B cell (primary cell): Measurements from ENCODE around the gene FHIP1A. TPM values are rescaled to one million over a fixed set of nuclear protein-coding genes. Genes with fewer than 3 reads are reported as not detected.

Source experiments
- ATAC-seq: fragments of 200-7000 bp; cut with Tn5 transposase; one replicate; pipeline ENCODE4 v1.10.0; 2021; ENCODE audit warnings: low read depth, mild to moderate bottlenecking, moderate number of reproducible peaks, moderate library complexity
- CTCF ChIA-PET: fragments of 350-600 bp; sonication (Branson Sonifier 250); formaldehyde crosslinking; loops from one replicate; lab custom pipeline; 2021; ENCODE audit warnings: antibody characterized with exemption, inconsistent platforms; lab: Charles Lee
- POLR2A ChIA-PET: fragments of 350-600 bp; sonication (Branson Sonifier 250); formaldehyde crosslinking; loops from one replicate; lab custom pipeline; 2021; ENCODE audit warnings: antibody characterized with exemption; lab: Charles Lee
- DNase-seq: peaks from one replicate; pipeline ENCODE4 v3.0.0; 2013
- H2AFZ ChIP-seq: 2 replicates; pipeline ENCODE4 v1.6.1; 2012; ENCODE audit warnings: mild to moderate bottlenecking, low read depth, low read length; ENCODE audit not compliant: insufficient read depth, poor library complexity, severe bottlenecking
- H3K27ac ChIP-seq, 2 donors: 1 replicate in 1 of 2; 2 replicates in 1 of 2; pipeline ENCODE4 v1.5.1; 2012 to 2013; ENCODE audit warnings: low read length in 2 of 2, mild to moderate bottlenecking in 2 of 2, moderate library complexity in 1 of 2
- H3K27me3 ChIP-seq, 4 experiments: fragments of 200-600 bp in 1 of 4; sonication (generic) in 1 of 4; replicated peaks in 1 of 4; 1 replicate in 2 of 4; 2 replicates in 2 of 4; pipeline versions ENCODE4 v1.6.1 to v1.7.0; 2013 to 2016; ENCODE audit warnings: low read length in 3 of 4, mild to moderate bottlenecking in 2 of 4, mixed read lengths in 1 of 4, moderate library complexity in 1 of 4; ENCODE audit not compliant: insufficient read depth in 4 of 4, control insufficient read depth in 3 of 4; ENCODE audit errors: control extremely low read depth in 1 of 4
- H3K36me3 ChIP-seq, 2 experiments: replicated peaks in 1 of 2; 1 replicate in 1 of 2; 2 replicates in 1 of 2; pipeline versions ENCODE4 v1.6.1 to v1.7.1; 2013; ENCODE audit warnings: low read length in 1 of 2; ENCODE audit not compliant: insufficient read depth in 2 of 2, control insufficient read depth in 1 of 2; ENCODE audit errors: control extremely low read depth in 1 of 2, extremely low read depth in 1 of 2
- H3K4me1 ChIP-seq, 2 donors: fragments of 200-600 bp in 1 of 2; sonication (generic) in 1 of 2; 1 replicate in 1 of 2; 2 replicates in 1 of 2; pipeline versions ENCODE4 v1.5.1 to v1.6.1; 2013 to 2017; ENCODE audit warnings: low read length in 2 of 2; ENCODE audit not compliant: control insufficient read depth in 2 of 2, insufficient read depth in 2 of 2
- H3K4me2 ChIP-seq: replicated peaks from 2 replicates; pipeline ENCODE3; 2012; ENCODE audit warnings: mild to moderate bottlenecking, low read depth, low read length; ENCODE audit not compliant: poor library complexity, severe bottlenecking
- H3K4me3 ChIP-seq, 5 experiments: fragments of 200-600 bp in 1 of 5; sonication (generic) in 1 of 5; 1 replicate in 3 of 5; 2 replicates in 2 of 5; pipeline versions ENCODE4 v1.5.1 to v1.7.0; 2011 to 2016; ENCODE audit warnings: low read length in 4 of 5, mild to moderate bottlenecking in 4 of 5, low read depth in 2 of 5, control low read depth in 1 of 5, moderate library complexity in 1 of 5; ENCODE audit not compliant: insufficient read depth in 1 of 5; ENCODE audit errors: control extremely low read depth in 1 of 5, extremely low read depth in 1 of 5
- H3K79me2 ChIP-seq: fragments of 200-600 bp; sonication (generic); one replicate; pipeline ENCODE4 v1.6.0; 2016; ENCODE audit warnings: low read length; ENCODE audit not compliant: control insufficient read depth, insufficient read depth
- H3K9ac ChIP-seq: fragments of 200-600 bp; sonication (generic); 2 replicates; pipeline ENCODE4 v1.6.1; 2017; ENCODE audit warnings: mild to moderate bottlenecking, low read length, moderate library complexity
- H3K9me3 ChIP-seq, 3 donors: one replicate each; pipeline versions ENCODE4 v1.6.1 to v1.7.1; 2013; ENCODE audit warnings: low read length in 2 of 3; ENCODE audit not compliant: control insufficient read depth in 2 of 3, insufficient read depth in 1 of 3; ENCODE audit errors: control extremely low read depth in 1 of 3
- H4K20me1 ChIP-seq: 2 replicates; pipeline ENCODE4 v1.6.0; 2012; ENCODE audit warnings: mild to moderate bottlenecking, low read length; ENCODE audit not compliant: insufficient read depth, control insufficient read depth, poor library complexity, severe bottlenecking
- H3K27ac Mint-ChIP-seq: one replicate; pipeline ENCODE4 v1.8.0; 2021; ENCODE audit warnings: mixed read lengths
- H3K27me3 Mint-ChIP-seq: one replicate; pipeline ENCODE4 v1.8.0; 2021; ENCODE audit warnings: mixed read lengths
- H3K4me1 Mint-ChIP-seq: one replicate; pipeline ENCODE4 v1.8.0; 2021; ENCODE audit warnings: mixed read lengths
- H3K4me3 Mint-ChIP-seq: one replicate; pipeline ENCODE4 v1.8.0; 2021; ENCODE audit warnings: mixed read lengths
- H3K9me3 Mint-ChIP-seq: one replicate; pipeline ENCODE4 v1.8.0; 2022; ENCODE audit warnings: mixed read lengths; ENCODE audit not compliant: insufficient read depth
- EZH2 ChIP-seq: IDR thresholded peaks from 2 replicates; pipeline ENCODE4 v1.6.1; 2012; ENCODE audit warnings: borderline replicate concordance, low read depth, mild to moderate bottlenecking, moderate library complexity, low read length; ENCODE audit not compliant: insufficient read depth, poor library complexity, severe bottlenecking
- WGBS: methylation state at CpG from one replicate; pipeline ENCODE4 v1.1.5; 2013; ENCODE audit warnings: missing lambda C conversion rate; ENCODE audit not compliant: insufficient coverage; 5-methylcytosine and 5-hydroxymethylcytosine counted together
- intact Hi-C: fragments of 100-400 bp; cut with micrococcal nuclease; formaldehyde crosslinking; loops from one replicate; pipeline ENCODE4 v1.10.0; 2022
- polyA plus RNA-seq: library from polyadenylated mRNA; depleted of rRNA; stranded (reverse); fragments of >200 nt; gene quantifications from 2 replicates; pipeline ENCODE4 v1.2.3, GENCODE V29; 2012
- total RNA-seq, 2 donors: library from RNA; stranded (reverse); fragments of 120-200 nt in 1 of 2; gene quantifications; 1 replicate in 1 of 2; 2 replicates in 1 of 2; pipeline versions ENCODE4 v1.2.3 to v1.2.4, GENCODE V29; 2013 to 2022
- TF ChIP-seq, protein P1 (sequence below): fragments of 200-600 bp; IDR thresholded peaks from one replicate; pipeline ENCODE4 v1.8.0; 2022; ENCODE audit warnings: antibody characterized with exemption, mild to moderate bottlenecking

FHIP1A gene
- total and polyA plus RNA-seq, 2 donors (not counting 1 experiment from before 2014, with no cell fraction given), result 0.03 to 0.76 TPM

GRCh38 chr4:151418856-151419255 is 9.9 kb downstream of the FHIP1A start:
- H3K4me1 ChIP-seq, result no peaks in the 10 kb centered on the region
- no CpG with 5 or more reads among the region's 1 CpG for WGBS
- CTCF ChIA-PET, result no interaction called here
- no peak overlapping the region for H3K4me3 ChIP-seq
- no peak for TF ChIP-seq EZH2
- TF ChIP-seq, protein P1, sequence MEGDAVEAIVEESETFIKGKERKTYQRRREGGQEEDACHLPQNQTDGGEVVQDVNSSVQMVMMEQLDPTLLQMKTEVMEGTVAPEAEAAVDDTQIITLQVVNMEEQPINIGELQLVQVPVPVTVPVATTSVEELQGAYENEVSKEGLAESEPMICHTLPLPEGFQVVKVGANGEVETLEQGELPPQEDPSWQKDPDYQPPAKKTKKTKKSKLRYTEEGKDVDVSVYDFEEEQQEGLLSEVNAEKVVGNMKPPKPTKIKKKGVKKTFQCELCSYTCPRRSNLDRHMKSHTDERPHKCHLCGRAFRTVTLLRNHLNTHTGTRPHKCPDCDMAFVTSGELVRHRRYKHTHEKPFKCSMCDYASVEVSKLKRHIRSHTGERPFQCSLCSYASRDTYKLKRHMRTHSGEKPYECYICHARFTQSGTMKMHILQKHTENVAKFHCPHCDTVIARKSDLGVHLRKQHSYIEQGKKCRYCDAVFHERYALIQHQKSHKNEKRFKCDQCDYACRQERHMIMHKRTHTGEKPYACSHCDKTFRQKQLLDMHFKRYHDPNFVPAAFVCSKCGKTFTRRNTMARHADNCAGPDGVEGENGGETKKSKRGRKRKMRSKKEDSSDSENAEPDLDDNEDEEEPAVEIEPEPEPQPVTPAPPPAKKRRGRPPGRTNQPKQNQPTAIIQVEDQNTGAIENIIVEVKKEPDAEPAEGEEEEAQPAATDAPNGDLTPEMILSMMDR, result no peak
- H2AFZ ChIP-seq, result no peak overlapping the region
- intact Hi-C loops, result no loop called here
- Mint-ChIP-seq H3K27me3 (peaks cover 25% of the 10 kb centered on the region), H3K4me1 (no peaks in the 10 kb centered on the region), H3K27ac (no peak overlapping the region), H3K4me3 (no peak overlapping the region), H3K9me3 (no peaks in the 10 kb centered on the region)
- no peak for DNase-seq
- no peaks in the 10 kb centered on the region for H4K20me1 ChIP-seq
- H3K36me3 ChIP-seq, result no peaks in the 10 kb centered on the region
- ATAC-seq, result no peak
- no peak overlapping the region for H3K27ac ChIP-seq
- POLR2A ChIA-PET, result no interaction called here
- H3K9ac ChIP-seq, result no peak overlapping the region
- H3K9me3 ChIP-seq, result no peaks in the 10 kb centered on the region
- H3K79me2 ChIP-seq, result no peaks in the 10 kb centered on the region
- no peak overlapping the region for H3K4me2 ChIP-seq
- no peaks in the 10 kb centered on the region for H3K27me3 ChIP-seq

DNA sequence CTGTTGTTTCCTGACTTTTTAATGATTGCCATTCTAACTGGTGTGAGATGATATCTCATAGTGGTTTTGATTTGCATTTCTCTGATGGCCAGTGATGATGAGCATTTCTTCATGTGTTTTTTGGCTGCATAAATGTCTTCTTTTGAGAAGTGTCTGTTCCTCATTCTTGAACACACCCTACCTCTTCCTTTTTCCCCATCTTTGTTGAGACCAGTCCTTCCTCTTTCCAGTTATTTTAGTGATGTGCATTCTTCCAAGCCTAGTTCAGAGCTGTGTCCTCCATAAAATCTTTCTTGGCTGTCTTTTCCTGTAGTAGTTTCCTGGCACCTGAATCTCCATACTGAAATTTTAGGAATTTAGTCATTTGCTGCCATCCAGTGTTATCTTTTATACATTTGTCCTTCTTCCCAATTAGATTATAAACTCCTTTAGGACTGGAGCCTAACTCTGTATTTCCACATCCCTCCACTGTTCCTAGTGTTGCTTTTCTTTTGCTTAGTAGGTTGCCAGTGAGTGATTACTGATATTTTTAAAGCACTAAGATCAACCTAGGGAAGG is 11.4 kb downstream of the FHIP1A start:
- ChIA-PET CTCF (no interaction called here), POLR2A (no interaction called here)
- no peaks in the 10 kb centered on the region for H3K9me3 ChIP-seq
- no peaks in the 10 kb centered on the region for H3K79me2 ChIP-seq
- Mint-ChIP-seq H3K4me3 (no peak overlapping the region), H3K27ac (no peak overlapping the region), H3K4me1 (no peaks in the 10 kb centered on the region), H3K9me3 (no peaks in the 10 kb centered on the region), H3K27me3 (peaks cover 22% of the 10 kb centered on the region)
- no peak overlapping the region for H3K27ac ChIP-seq
- no peaks in the 10 kb centered on the region for H3K27me3 ChIP-seq
- no peak overlapping the region for H3K9ac ChIP-seq
- DNase-seq (no peak), ATAC-seq (no peak)
- H3K36me3 ChIP-seq, result no peaks in the 10 kb centered on the region
- H3K4me2 ChIP-seq, result no peak overlapping the region
- H2AFZ ChIP-seq, result no peak overlapping the region
- H4K20me1 ChIP-seq, result no peaks in the 10 kb centered on the region
- H3K4me1 ChIP-seq, result no peaks in the 10 kb centered on the region
- intact Hi-C loops, result no loop called here
- no peak overlapping the region for H3K4me3 ChIP-seq
- no peak for TF ChIP-seq EZH2
- TF ChIP-seq, protein P1, result no peak
